Brain microvascular endothelial cell (primary cell): ENCODE data around the gene FLT1.

Source experiments
- DNase-seq: peaks from one replicate; pipeline ENCODE4 v3.0.0-alpha.2; 2020
- H3K27ac ChIP-seq: fragments of 250-450 bp; sonication (Bioruptor Pico); 2 replicates; pipeline ENCODE4 v1.5.1; 2020; ENCODE audit warnings: mild to moderate bottlenecking, moderate library complexity
- H3K27me3 ChIP-seq: fragments of 250-450 bp; sonication (Bioruptor Pico); replicated peaks from 2 replicates; pipeline ENCODE4 v1.5.1; 2020; ENCODE audit warnings: mild to moderate bottlenecking
- H3K36me3 ChIP-seq: fragments of 250-450 bp; sonication (Bioruptor Pico); replicated peaks from 2 replicates; pipeline ENCODE4 v1.5.1; 2020; ENCODE audit warnings: mild to moderate bottlenecking
- H3K4me3 ChIP-seq: 2 replicates; pipeline ENCODE4 v1.5.1; 2011; ENCODE audit warnings: low read depth, mild to moderate bottlenecking, control low read depth, low read length, moderate library complexity
- CTCF ChIP-seq: IDR thresholded peaks from 2 replicates; pipeline ENCODE4 v1.5.1; 2011; ENCODE audit warnings: low read depth, mild to moderate bottlenecking, moderate library complexity, low read length, control low read depth, inconsistent platforms; ENCODE audit errors: missing control alignments
- in situ Hi-C: cut with HindIII; loops from 2 replicates; pipeline ENCODE4 v1.10.0; 2017; ENCODE audit warnings: low sequenced_read_pairs, low pct_ligation_motif_present

The FLT1 gene

GRCh38 chr13:28483313-28483931 lies 11.5 kb downstream of the FLT1 start:
- no peak for TF ChIP-seq CTCF
- DNase-seq = no peak
- Histone ChIP-seq H3K4me3 (no peak overlapping the region), H3K27ac (no peak overlapping the region), H3K36me3 (no peaks in the 10 kb centered on the region), H3K27me3 (no peaks in the 10 kb centered on the region)
- in situ Hi-C loops = no loop called here

GRCh38 chr13:28479005-28479404 lies 15.9 kb downstream of the FLT1 start:
- in situ Hi-C loops = no loop called here
- H3K27ac ChIP-seq = no peak overlapping the region
- no peak for DNase-seq
- no peaks in the 10 kb centered on the region for H3K27me3 ChIP-seq
- no peaks in the 10 kb centered on the region for H3K36me3 ChIP-seq
- no peak for TF ChIP-seq CTCF
- H3K4me3 ChIP-seq = no peak overlapping the region

GRCh38 chr13:28478127-28478526 lies 16.8 kb downstream of the FLT1 start:
- in situ Hi-C loops = no loop called here
- DNase-seq = no peak
- H3K27ac ChIP-seq = no peak overlapping the region
- no peaks in the 10 kb centered on the region for H3K36me3 ChIP-seq
- H3K27me3 ChIP-seq = no peaks in the 10 kb centered on the region
- H3K4me3 ChIP-seq = no peak overlapping the region
- TF ChIP-seq CTCF = no peak

- TF ChIP-seq CTCF = no peak
- Histone ChIP-seq H3K27ac (no peak overlapping the region), H3K27me3 (no peaks in the 10 kb centered on the region), H3K36me3 (no peaks in the 10 kb centered on the region), H3K4me3 (no peak overlapping the region)
- DNase-seq = no peak
- in situ Hi-C loops = no loop called here
Observed at GRCh38 chr13:28477709-28477973, 17.3 kb downstream of the FLT1 start.

GRCh38 chr13:28476919-28477708 lies 17.8 kb downstream of the FLT1 start:
- H3K27me3 ChIP-seq = no peaks in the 10 kb centered on the region
- H3K4me3 ChIP-seq = no peak overlapping the region
- H3K27ac ChIP-seq = no peak overlapping the region
- in situ Hi-C loops = no loop called here
- no peak for DNase-seq
- no peaks in the 10 kb centered on the region for H3K36me3 ChIP-seq
- no peak for TF ChIP-seq CTCF
